HEK293 (cell line): ENCODE measurements around the gene BRMS1.

ENCODE experiments used
- SP2 ChIP-seq: fragments of 450-650 bp; formaldehyde crosslinking; IDR thresholded peaks from 2 replicates; pipeline ENCODE4 v1.5.1; 2016; ENCODE audit warnings: missing biosample characterization, missing genetic modification characterization
- ZNF114 ChIP-seq: fragments of 450-650 bp; formaldehyde crosslinking; IDR thresholded peaks from 2 replicates; pipeline ENCODE4 v1.5.0; 2017; ENCODE audit warnings: missing biosample characterization, missing genetic modification characterization
- ZNF311 ChIP-seq: fragments of 450-650 bp; formaldehyde crosslinking; IDR thresholded peaks from 2 replicates; pipeline ENCODE4 v1.5.1; 2017; ENCODE audit warnings: missing biosample characterization, missing genetic modification characterization, borderline replicate concordance
- ZNF555 ChIP-seq: fragments of 450-650 bp; formaldehyde crosslinking; conservative IDR thresholded peaks from 2 replicates; pipeline ENCODE4 v1.5.1; 2017; ENCODE audit warnings: missing biosample characterization, mild to moderate bottlenecking, missing genetic modification characterization, inconsistent platforms
- ZSCAN30 ChIP-seq: fragments of 450-650 bp; IDR thresholded peaks from 2 replicates; pipeline ENCODE4 v1.5.1; 2018; ENCODE audit warnings: missing biosample characterization, mild to moderate bottlenecking, missing genetic modification characterization, moderate library complexity
- TF ChIP-seq, protein P1 (sequence below): IDR thresholded peaks from 2 replicates; pipeline ENCODE4 v1.6.1; 2011; ENCODE audit warnings: mild to moderate bottlenecking, low read depth, low read length, borderline replicate concordance
- TF ChIP-seq, protein P2 (sequence below): fragments of 450-650 bp; formaldehyde crosslinking; IDR thresholded peaks from 2 replicates; pipeline ENCODE4 v1.5.1; 2016; ENCODE audit warnings: missing biosample characterization, missing genetic modification characterization
- TF ChIP-seq, protein P3 (sequence below): fragments of 450-650 bp; formaldehyde crosslinking; IDR thresholded peaks from 2 replicates; pipeline ENCODE4 v1.5.1; 2016; ENCODE audit warnings: missing biosample characterization, missing genetic modification characterization, borderline replicate concordance

DNA sequence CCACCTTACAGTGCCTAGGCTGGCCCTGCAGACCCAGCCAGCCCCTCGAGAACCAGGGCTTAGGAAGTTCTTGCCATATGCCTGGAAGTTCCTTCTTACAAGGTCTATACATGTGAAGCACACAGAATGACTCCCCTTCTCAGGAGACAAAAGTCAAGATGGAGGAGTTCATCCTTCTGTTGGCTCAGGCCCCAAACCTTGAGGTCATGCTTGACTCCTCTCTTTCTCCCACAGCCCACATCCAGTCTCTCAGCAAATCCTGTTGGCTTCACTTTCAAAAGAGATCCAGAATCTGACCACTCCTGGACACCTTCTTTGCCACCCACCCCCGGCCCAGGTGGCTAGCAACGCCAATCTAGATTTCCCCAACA lies 26.3 kb downstream of the BRMS1 start:
- TF ChIP-seq SP2 (tag by site-specific recombination): no peak
- TF ChIP-seq, protein P1, sequence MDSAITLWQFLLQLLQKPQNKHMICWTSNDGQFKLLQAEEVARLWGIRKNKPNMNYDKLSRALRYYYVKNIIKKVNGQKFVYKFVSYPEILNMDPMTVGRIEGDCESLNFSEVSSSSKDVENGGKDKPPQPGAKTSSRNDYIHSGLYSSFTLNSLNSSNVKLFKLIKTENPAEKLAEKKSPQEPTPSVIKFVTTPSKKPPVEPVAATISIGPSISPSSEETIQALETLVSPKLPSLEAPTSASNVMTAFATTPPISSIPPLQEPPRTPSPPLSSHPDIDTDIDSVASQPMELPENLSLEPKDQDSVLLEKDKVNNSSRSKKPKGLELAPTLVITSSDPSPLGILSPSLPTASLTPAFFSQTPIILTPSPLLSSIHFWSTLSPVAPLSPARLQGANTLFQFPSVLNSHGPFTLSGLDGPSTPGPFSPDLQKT: no peak
- TF ChIP-seq ZSCAN30 (tag by site-specific recombination): no peak
- TF ChIP-seq, protein P2, sequence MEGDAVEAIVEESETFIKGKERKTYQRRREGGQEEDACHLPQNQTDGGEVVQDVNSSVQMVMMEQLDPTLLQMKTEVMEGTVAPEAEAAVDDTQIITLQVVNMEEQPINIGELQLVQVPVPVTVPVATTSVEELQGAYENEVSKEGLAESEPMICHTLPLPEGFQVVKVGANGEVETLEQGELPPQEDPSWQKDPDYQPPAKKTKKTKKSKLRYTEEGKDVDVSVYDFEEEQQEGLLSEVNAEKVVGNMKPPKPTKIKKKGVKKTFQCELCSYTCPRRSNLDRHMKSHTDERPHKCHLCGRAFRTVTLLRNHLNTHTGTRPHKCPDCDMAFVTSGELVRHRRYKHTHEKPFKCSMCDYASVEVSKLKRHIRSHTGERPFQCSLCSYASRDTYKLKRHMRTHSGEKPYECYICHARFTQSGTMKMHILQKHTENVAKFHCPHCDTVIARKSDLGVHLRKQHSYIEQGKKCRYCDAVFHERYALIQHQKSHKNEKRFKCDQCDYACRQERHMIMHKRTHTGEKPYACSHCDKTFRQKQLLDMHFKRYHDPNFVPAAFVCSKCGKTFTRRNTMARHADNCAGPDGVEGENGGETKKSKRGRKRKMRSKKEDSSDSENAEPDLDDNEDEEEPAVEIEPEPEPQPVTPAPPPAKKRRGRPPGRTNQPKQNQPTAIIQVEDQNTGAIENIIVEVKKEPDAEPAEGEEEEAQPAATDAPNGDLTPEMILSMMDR (tag by site-specific recombination): no peak
- TF ChIP-seq ZNF555 (tag by site-specific recombination): no peak
- TF ChIP-seq ZNF311 (tag by site-specific recombination): no peak
- TF ChIP-seq, protein P3, sequence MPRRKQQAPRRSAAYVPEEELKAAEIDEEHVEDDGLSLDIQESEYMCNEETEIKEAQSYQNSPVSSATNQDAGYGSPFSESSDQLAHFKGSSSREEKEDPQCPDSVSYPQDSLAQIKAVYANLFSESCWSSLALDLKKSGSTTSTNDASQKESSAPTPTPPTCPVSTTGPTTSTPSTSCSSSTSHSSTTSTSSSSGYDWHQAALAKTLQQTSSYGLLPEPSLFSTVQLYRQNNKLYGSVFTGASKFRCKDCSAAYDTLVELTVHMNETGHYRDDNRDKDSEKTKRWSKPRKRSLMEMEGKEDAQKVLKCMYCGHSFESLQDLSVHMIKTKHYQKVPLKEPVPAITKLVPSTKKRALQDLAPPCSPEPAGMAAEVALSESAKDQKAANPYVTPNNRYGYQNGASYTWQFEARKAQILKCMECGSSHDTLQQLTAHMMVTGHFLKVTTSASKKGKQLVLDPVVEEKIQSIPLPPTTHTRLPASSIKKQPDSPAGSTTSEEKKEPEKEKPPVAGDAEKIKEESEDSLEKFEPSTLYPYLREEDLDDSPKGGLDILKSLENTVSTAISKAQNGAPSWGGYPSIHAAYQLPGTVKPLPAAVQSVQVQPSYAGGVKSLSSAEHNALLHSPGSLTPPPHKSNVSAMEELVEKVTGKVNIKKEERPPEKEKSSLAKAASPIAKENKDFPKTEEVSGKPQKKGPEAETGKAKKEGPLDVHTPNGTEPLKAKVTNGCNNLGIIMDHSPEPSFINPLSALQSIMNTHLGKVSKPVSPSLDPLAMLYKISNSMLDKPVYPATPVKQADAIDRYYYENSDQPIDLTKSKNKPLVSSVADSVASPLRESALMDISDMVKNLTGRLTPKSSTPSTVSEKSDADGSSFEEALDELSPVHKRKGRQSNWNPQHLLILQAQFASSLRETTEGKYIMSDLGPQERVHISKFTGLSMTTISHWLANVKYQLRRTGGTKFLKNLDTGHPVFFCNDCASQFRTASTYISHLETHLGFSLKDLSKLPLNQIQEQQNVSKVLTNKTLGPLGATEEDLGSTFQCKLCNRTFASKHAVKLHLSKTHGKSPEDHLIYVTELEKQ (tag by site-specific recombination): no peak
- no peak for TF ChIP-seq ZNF114 (tag by site-specific recombination)
